GM12878 (cell line): ENCODE results near the gene TRIM41. TPM values are rescaled to one million over a fixed set of nuclear protein-coding genes. Genes with fewer than 3 reads are reported as not detected.

Source experiments
- ATAC-seq: fragments of 200-7000 bp; cut with Tn5 transposase; 3 replicates; pipeline ENCODE4 v1.9.1; 2020; ENCODE audit warnings: mild to moderate bottlenecking, moderate library complexity
- BruUV-seq: library from RNA; stranded (reverse); fragments of 400-500 nt; replicated peaks from 2 replicates; lab custom pipeline; 2021; lab: Mats Ljungman, UMichigan
- CTCF ChIA-PET: fragments of 300-600 bp; sonication (Branson Sonifier 250); formaldehyde crosslinking; extraction: SDS; loops from one replicate; lab custom pipeline; 2021; ENCODE audit warnings: inconsistent platforms; lab: Yijun Ruan, JAX
- POLR2A ChIA-PET: fragments of 350-600 bp; formaldehyde crosslinking; extraction: SDS; loops from one replicate; lab custom pipeline; 2021; ENCODE audit warnings: inconsistent platforms; lab: Charles Lee
- RAD21 ChIA-PET: fragments of 300-600 bp; sonication (Branson Sonifier 250); formaldehyde crosslinking; loops from one replicate; lab custom pipeline; 2023; ENCODE audit warnings: antibody characterized with exemption; ENCODE audit not compliant: unreplicated experiment; lab: Charles Lee
- SMC1A ChIA-PET: fragments of 300-600 bp; sonication (Branson Sonifier 250); formaldehyde crosslinking; loops from one replicate; lab custom pipeline; 2023; ENCODE audit not compliant: unreplicated experiment, uncharacterized antibody; lab: Charles Lee
- DNase-seq: peaks from one replicate; pipeline ENCODE4 v3.0.0-alpha.2; 2011; ENCODE audit warnings: low read depth, low spot score
- FAIRE-seq: peaks from 3 replicates; lab custom pipeline; 2011; peaks lifted over from hg19 to GRCh38; lab: Jason Lieb, UNC
- H2AFZ ChIP-seq: 2 replicates; pipeline ENCODE4 v1.6.0; 2011; ENCODE audit warnings: low read depth, low read length, control low read depth; ENCODE audit not compliant: control insufficient read depth
- H3K27ac ChIP-seq: 2 replicates; pipeline ENCODE4 v1.5.1; 2011; ENCODE audit warnings: control low read depth; ENCODE audit not compliant: control insufficient read depth, insufficient read depth
- H3K27me3 ChIP-seq, 2 experiments: replicated peaks in 1 of 2; 2 replicates each; pipeline versions ENCODE4 v1.6.0 to v1.6.1; 2011; ENCODE audit warnings: low read length in 1 of 2; ENCODE audit not compliant: control insufficient read depth in 2 of 2, insufficient read depth in 2 of 2
- H3K36me3 ChIP-seq, 2 experiments: 2 replicates each; pipeline ENCODE4 v1.5.1; 2011; ENCODE audit warnings: low read length in 1 of 2; ENCODE audit not compliant: control insufficient read depth in 2 of 2, insufficient read depth in 2 of 2
- H3K4me1 ChIP-seq: 2 replicates; pipeline ENCODE4 v1.6.1; 2011; ENCODE audit warnings: mild to moderate bottlenecking, low read length, moderate library complexity, mixed read lengths; ENCODE audit not compliant: control insufficient read depth, insufficient read depth
- H3K4me2 ChIP-seq: 2 replicates; pipeline ENCODE4 v1.6.0; 2011; ENCODE audit warnings: control low read depth; ENCODE audit not compliant: control insufficient read depth, insufficient read depth
- H3K4me3 ChIP-seq: fragments of 200-600 bp; sonication (generic); 2 replicates; pipeline ENCODE4 v1.5.1; 2016
- H3K79me2 ChIP-seq: 2 replicates; pipeline ENCODE4 v1.6.0; 2011; ENCODE audit warnings: low read length; ENCODE audit not compliant: control insufficient read depth, insufficient read depth
- H3K9ac ChIP-seq: 2 replicates; pipeline ENCODE4 v1.8.0; 2011; ENCODE audit warnings: low read length, control low read depth, mixed read lengths; ENCODE audit not compliant: control insufficient read depth, insufficient read depth
- H3K9me3 ChIP-seq: replicated peaks from 3 replicates; pipeline ENCODE4 v1.5.1; 2011; ENCODE audit warnings: mild to moderate bottlenecking, low read length; ENCODE audit not compliant: control insufficient read depth, insufficient read depth
- H4K20me1 ChIP-seq: 2 replicates; pipeline ENCODE4 v1.6.0; 2011; ENCODE audit not compliant: control insufficient read depth, insufficient read depth
- ATF7 ChIP-seq: fragments of 450-650 bp; IDR thresholded peaks from 2 replicates; pipeline ENCODE4 v1.6.1; 2016; ENCODE audit warnings: low read depth, mild to moderate bottlenecking
- CBX3 ChIP-seq: fragments of 200-600 bp; sonication (generic); IDR thresholded peaks from 2 replicates; pipeline ENCODE4 v1.6.1; 2016; ENCODE audit warnings: low read depth, borderline replicate concordance
- CHD2 ChIP-seq: IDR thresholded peaks from 2 replicates; pipeline ENCODE4 v1.6.1; 2011; ENCODE audit warnings: low read depth, low read length, improper control_type of control experiment, borderline replicate concordance
- DPF2 ChIP-seq: fragments of 450-650 bp; IDR thresholded peaks from 2 replicates; pipeline ENCODE4 v1.6.1; 2017; ENCODE audit warnings: mild to moderate bottlenecking
- HCFC1 ChIP-seq: fragments of 150-350 bp; IDR thresholded peaks from 2 replicates; pipeline ENCODE4 v1.6.1; 2014; ENCODE audit warnings: low read length
- IKZF1 ChIP-seq: fragments of 450-650 bp; conservative IDR thresholded peaks from 2 replicates; pipeline ENCODE4 v1.6.1; 2017; ENCODE audit warnings: antibody characterized with exemption, mild to moderate bottlenecking
- LARP7 ChIP-seq: fragments of 450-650 bp; IDR thresholded peaks from 2 replicates; pipeline ENCODE4 v1.6.1; 2017; ENCODE audit warnings: mild to moderate bottlenecking
- POLR2AphosphoS5 ChIP-seq: IDR thresholded peaks from 2 replicates; pipeline ENCODE4 v1.6.1; 2011; ENCODE audit warnings: mild to moderate bottlenecking, low read length, inconsistent platforms
- RFX5 ChIP-seq: IDR thresholded peaks from 2 replicates; pipeline ENCODE4 v1.6.1; 2011; ENCODE audit warnings: low read depth, low read length, improper control_type of control experiment
- TARDBP ChIP-seq: IDR thresholded peaks from 2 replicates; pipeline ENCODE4 v1.6.1; 2016; ENCODE audit warnings: borderline replicate concordance
- ZBED1 ChIP-seq: IDR thresholded peaks from 2 replicates; pipeline ENCODE4 v1.6.1; 2016; ENCODE audit warnings: borderline replicate concordance
- ZNF274 ChIP-seq: IDR thresholded peaks from one replicate; pipeline ENCODE4 v1.8.0; 2011; ENCODE audit not compliant: insufficient read length, insufficient read depth
- ZZZ3 ChIP-seq: IDR thresholded peaks from 2 replicates; pipeline ENCODE4 v1.6.1; 2011; ENCODE audit warnings: low read depth; ENCODE audit not compliant: control insufficient read depth, insufficient read length
- WGBS: methylation state at CpG from one replicate; pipeline ENCODE4 v1.1.6; 2016; ENCODE audit warnings: low lambda C conversion rate; ENCODE audit not compliant: insufficient replicate concordance, insufficient coverage; ENCODE audit errors: missing lambda C conversion rate; 5-methylcytosine and 5-hydroxymethylcytosine counted together
- in situ Hi-C: fragments of 300-500 bp; cut with MboI; formaldehyde crosslinking; loops from 9 replicates; pipeline ENCODE4 v1.14.3; 2018; ENCODE audit warnings: mixed read lengths
- intact Hi-C: fragments of 100-400 bp; cut with micrococcal nuclease; formaldehyde crosslinking; loops from one replicate; pipeline ENCODE4 v1.14.2; 2022; ENCODE audit not compliant: unreplicated experiment
- polyA plus RNA-seq, 11 experiments: library from polyadenylated mRNA; depleted of rRNA in 4 of 11; unstranded in 6 of 11; stranded (reverse) in 5 of 11; fragments of >200 nt; fragmentation: Nextera tagmentation in 4 of 11; fragmentation: Illumina TruSeq in 1 of 11; extraction: Ambion mirVana in 4 of 11; extraction: Trizol in 1 of 11; gene quantifications; 1 replicate in 1 of 11; 2 replicates in 10 of 11; pipeline versions ENCODE4 v1.2.1 to v1.2.3, GENCODE V29; 2011 to 2016; ENCODE audit warnings: inconsistent platforms in 2 of 11, missing spikeins in 2 of 11, low read depth in 1 of 11
- total RNA-seq, 4 experiments: library from RNA; depleted of rRNA in 3 of 4; stranded (reverse); fragments of >200 nt in 3 of 4; fragmentation: Illumina TruSeq in 1 of 4; extraction: Trizol in 1 of 4; gene quantifications; 2 replicates each; pipeline versions ENCODE4 v1.2.1 to v1.2.3, GENCODE V29; 2013 to 2021
- TF ChIP-seq, protein P1 (sequence below): fragments of 450-650 bp; IDR thresholded peaks from 2 replicates; pipeline ENCODE4 v1.6.1; 2017; ENCODE audit warnings: mild to moderate bottlenecking, low read depth, inconsistent platforms; ENCODE audit not compliant: poor library complexity, severe bottlenecking
- TF ChIP-seq, protein P2 (sequence below): IDR thresholded peaks from 2 replicates; pipeline ENCODE4 v1.6.1; 2011; ENCODE audit warnings: borderline replicate concordance, low read depth, mild to moderate bottlenecking, moderate library complexity, mixed read lengths, low read length; ENCODE audit not compliant: insufficient read depth; ENCODE audit errors: extremely low read length
- TF ChIP-seq, protein P3 (sequence below): fragments of 450-650 bp; IDR thresholded peaks from 2 replicates; pipeline ENCODE4 v1.6.1; 2016; ENCODE audit warnings: mild to moderate bottlenecking, moderate library complexity, borderline replicate concordance
- TF ChIP-seq, protein P4 (sequence below): fragments of 450-650 bp; IDR thresholded peaks from 2 replicates; pipeline ENCODE4 v1.6.1; 2016; ENCODE audit warnings: mild to moderate bottlenecking

TRIM41 gene
- total and polyA plus RNA-seq, 10 of the 15 experiments (the other 5 are each of a cell fraction or from before 2014, with no cell fraction given), result 1.0 to 28.9 (median 10.6) TPM

DNA sequence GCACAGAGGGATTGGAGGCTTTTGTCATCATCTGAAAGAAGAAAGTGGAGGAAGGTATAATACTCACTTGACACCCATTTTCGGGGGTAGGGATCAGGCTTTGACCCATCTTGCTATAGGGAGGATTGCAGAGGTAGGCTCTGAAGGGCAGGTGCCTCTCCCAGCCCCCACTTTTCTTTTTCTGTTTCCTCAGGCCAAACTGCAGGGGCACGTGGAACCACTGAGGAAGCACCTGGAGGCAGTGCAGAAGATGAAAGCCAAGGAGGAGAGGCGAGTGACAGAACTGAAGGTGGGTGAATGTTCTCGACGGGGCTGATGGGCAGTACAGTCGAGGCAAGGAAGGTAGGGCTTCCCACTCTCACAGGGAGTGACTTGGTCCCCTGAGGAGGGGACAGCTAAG lies 7.5 kb downstream of the TRIM41 start:
- H3K9ac ChIP-seq, result no peak overlapping the region
- POLR2A ChIA-PET, result no interaction called here
- TF ChIP-seq, protein P1, sequence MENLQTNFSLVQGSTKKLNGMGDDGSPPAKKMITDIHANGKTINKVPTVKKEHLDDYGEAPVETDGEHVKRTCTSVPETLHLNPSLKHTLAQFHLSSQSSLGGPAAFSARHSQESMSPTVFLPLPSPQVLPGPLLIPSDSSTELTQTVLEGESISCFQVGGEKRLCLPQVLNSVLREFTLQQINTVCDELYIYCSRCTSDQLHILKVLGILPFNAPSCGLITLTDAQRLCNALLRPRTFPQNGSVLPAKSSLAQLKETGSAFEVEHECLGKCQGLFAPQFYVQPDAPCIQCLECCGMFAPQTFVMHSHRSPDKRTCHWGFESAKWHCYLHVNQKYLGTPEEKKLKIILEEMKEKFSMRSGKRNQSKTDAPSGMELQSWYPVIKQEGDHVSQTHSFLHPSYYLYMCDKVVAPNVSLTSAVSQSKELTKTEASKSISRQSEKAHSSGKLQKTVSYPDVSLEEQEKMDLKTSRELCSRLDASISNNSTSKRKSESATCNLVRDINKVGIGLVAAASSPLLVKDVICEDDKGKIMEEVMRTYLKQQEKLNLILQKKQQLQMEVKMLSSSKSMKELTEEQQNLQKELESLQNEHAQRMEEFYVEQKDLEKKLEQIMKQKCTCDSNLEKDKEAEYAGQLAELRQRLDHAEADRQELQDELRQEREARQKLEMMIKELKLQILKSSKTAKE, result no peak
- TF ChIP-seq CHD2 (no peak), ZBED1 (no peak), TARDBP (no peak), LARP7 (no peak), RFX5 (no peak), CBX3 (no peak), HCFC1 (no peak), IKZF1 (no peak), ZZZ3 (no peak), ZNF274 (no peak), DPF2 (no peak), POLR2AphosphoS5 (no peak), ATF7 (no peak)
- TF ChIP-seq, protein P2, sequence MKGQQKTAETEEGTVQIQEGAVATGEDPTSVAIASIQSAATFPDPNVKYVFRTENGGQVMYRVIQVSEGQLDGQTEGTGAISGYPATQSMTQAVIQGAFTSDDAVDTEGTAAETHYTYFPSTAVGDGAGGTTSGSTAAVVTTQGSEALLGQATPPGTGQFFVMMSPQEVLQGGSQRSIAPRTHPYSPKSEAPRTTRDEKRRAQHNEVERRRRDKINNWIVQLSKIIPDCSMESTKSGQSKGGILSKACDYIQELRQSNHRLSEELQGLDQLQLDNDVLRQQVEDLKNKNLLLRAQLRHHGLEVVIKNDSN, result no peak
- TF ChIP-seq, protein P3, sequence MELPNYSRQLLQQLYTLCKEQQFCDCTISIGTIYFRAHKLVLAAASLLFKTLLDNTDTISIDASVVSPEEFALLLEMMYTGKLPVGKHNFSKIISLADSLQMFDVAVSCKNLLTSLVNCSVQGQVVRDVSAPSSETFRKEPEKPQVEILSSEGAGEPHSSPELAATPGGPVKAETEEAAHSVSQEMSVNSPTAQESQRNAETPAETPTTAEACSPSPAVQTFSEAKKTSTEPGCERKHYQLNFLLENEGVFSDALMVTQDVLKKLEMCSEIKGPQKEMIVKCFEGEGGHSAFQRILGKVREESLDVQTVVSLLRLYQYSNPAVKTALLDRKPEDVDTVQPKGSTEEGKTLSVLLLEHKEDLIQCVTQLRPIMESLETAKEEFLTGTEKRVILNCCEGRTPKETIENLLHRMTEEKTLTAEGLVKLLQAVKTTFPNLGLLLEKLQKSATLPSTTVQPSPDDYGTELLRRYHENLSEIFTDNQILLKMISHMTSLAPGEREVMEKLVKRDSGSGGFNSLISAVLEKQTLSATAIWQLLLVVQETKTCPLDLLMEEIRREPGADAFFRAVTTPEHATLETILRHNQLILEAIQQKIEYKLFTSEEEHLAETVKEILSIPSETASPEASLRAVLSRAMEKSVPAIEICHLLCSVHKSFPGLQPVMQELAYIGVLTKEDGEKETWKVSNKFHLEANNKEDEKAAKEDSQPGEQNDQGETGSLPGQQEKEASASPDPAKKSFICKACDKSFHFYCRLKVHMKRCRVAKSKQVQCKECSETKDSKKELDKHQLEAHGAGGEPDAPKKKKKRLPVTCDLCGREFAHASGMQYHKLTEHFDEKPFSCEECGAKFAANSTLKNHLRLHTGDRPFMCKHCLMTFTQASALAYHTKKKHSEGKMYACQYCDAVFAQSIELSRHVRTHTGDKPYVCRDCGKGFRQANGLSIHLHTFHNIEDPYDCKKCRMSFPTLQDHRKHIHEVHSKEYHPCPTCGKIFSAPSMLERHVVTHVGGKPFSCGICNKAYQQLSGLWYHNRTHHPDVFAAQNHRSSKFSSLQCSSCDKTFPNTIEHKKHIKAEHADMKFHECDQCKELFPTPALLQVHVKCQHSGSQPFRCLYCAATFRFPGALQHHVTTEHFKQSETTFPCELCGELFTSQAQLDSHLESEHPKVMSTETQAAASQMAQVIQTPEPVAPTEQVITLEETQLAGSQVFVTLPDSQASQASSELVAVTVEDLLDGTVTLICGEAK, result no peak
- TF ChIP-seq, protein P4, sequence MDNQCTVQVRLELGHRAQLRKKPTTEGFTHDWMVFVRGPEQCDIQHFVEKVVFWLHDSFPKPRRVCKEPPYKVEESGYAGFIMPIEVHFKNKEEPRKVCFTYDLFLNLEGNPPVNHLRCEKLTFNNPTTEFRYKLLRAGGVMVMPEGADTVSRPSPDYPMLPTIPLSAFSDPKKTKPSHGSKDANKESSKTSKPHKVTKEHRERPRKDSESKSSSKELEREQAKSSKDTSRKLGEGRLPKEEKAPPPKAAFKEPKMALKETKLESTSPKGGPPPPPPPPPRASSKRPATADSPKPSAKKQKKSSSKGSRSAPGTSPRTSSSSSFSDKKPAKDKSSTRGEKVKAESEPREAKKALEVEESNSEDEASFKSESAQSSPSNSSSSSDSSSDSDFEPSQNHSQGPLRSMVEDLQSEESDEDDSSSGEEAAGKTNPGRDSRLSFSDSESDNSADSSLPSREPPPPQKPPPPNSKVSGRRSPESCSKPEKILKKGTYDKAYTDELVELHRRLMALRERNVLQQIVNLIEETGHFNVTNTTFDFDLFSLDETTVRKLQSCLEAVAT, result no peak

More for the DNA sequence above, 7.5 kb downstream of the TRIM41 start:
- SMC1A ChIA-PET, result no interaction called here
- H3K4me2 ChIP-seq, result no peak overlapping the region
- peaks cover 0 to 23% of the 10 kb centered on the region in 2 experiments; a peak in 3 of 4 replicates for H3K36me3 ChIP-seq
- H3K27ac ChIP-seq, result no peak overlapping the region
- in situ Hi-C loops, result no loop called here
- DNase-seq (no peak), FAIRE-seq (no peak), ATAC-seq (no peak)
- RAD21 ChIA-PET, result no interaction called here
- CTCF ChIA-PET, result interaction anchor here (1.2 kb wide), 1 partner anchor 8 kb away, joined by 3 read pairs; no protein-coding TSS in a partner anchor
- H3K9me3 ChIP-seq, result no peaks in the 10 kb centered on the region
- H2AFZ ChIP-seq, result no peak overlapping the region
- H4K20me1 ChIP-seq, result no peaks in the 10 kb centered on the region
- BruUV-seq, result no TSS peak
- peaks cover 2% of the 10 kb centered on the region for H3K4me1 ChIP-seq
- intact Hi-C loops, result no loop called here
- no peaks in the 10 kb centered on the region for H3K27me3 ChIP-seq
- peaks cover 6% of the 10 kb centered on the region for H3K79me2 ChIP-seq
- no peak overlapping the region for H3K4me3 ChIP-seq
- WGBS, result 31% methylated on average over 6 of the region's 6 CpGs
